Endothelial cell of hepatic sinusoid (primary cell): Measurements from ENCODE around the gene CFAP46.
"Not testable (repeated sequence)": the region's sequence is repeated elsewhere in the genome, so short reads cannot be mapped to it uniquely, and the experiment has no call there.

Source experiments
- in situ Hi-C: cut with HindIII; loops from 2 replicates; pipeline ENCODE4 v1.10.0; 2017; ENCODE audit warnings: low sequenced_read_pairs

Gene CFAP46

DNA sequence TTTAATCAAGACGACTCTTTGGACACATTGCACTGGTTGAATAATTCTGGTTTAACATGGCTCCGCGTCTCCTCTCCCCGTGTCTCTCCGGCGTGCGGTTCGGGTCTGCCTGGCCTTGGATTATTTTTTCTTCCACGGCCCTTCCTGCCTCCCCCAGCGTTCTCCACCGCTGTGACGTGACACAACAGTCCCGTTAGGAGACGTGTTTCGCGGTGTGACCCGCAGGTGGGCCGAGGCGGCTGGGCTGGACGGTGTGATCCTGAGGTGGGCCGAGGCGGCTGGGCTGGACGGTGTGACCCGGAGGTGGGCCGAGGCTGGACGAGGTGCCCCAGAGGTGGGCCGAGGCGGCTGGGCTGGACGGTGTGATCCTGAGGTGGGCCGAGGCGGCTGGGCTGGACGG, 144.4 kb downstream of the CFAP46 start:
- in situ Hi-C loops = not testable (repeated sequence)

DNA sequence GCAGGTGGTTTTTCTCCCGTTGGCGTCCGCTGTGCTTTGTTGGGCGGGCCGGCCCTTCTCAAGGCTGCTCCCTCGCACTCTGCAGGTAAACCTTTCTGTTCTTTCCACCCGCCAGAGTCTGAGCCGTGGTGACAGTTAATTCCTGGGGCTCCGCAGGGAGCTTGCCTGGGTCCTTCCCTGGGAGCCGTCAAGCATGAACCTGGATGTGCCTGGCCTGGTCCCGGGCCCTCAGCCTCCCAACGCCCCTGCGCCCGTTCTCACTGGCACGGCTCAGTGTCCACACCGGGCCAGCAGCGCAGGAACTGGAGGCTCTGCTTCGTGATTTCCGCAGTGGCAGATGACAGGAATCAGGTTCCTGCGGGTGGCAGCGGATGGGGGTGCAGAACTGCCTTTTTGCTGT, 145.5 kb downstream of the CFAP46 start:
- in situ Hi-C loops = no loop called here

DNA sequence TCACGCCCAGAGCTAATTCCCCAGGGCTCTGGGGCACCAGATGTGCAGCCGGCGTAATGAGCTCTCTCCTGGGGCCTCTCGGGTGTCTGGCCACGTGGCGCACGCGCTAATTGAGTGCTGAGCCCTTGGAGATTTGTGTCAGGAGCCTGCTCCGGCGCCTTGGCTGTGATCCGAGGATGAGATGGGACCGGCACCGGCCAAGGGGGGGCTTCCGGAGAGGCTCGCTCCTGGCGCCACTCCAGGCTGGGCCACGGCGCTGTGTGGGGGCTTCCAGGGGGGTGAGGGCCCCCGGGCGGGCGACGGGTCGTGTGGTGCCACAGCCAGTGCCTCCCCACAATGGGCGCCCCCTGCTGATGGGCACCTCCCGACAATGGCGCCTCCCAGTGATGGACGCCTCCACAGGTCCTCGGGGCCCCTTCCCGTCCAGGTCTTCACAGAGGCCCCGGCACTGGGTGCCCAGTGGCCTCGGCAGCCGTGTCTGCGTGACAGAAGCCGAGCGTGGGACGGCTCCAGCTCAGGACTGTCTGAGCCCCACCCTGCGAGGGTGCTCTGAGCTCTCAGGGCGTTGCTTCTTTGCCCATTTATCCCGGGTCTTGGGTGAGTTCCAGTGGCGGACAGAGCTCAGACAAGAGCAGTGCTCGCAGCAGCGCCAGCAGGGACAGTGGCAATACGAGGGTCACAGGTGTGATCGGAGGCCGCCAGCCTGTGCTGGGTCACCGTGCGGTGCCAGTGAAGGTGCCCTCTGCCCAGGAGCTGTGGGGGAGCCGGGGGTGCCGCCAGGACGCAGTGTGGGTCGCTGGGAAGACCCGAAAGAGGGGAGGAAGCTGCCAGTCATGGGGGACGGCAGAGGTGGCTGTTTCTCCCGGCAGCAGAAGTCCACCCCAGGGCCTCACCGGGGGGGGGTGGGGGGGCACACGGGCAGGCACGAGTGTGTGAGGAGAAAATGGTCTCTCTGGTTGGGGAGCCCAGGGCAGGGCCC, 148.2 kb downstream of the CFAP46 start:
- in situ Hi-C loops = loop anchor here (5.0 kb wide), 1 partner anchor 102 kb away; no protein-coding TSS in a partner anchor

DNA sequence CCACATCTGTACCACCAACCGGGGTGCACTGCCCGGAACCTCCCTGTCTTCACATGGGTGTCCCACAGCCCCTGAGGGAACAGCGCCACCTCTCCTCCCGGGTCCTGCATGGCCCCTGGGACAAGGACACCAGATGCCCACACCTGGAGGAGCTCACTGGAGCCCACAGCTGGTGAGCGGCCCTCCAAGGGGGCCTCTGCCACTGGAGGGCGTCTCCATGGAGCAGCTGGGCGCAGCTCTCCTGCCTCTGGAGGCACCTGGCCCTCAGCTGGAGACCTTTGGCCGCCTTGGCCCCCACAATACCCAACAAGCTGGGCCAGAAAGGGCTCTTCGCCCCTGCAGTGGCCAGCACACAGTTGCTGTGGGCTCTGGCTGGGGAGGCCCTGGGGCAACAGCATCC, 149.2 kb downstream of the CFAP46 start:
- in situ Hi-C loops = loop anchor here (5.0 kb wide), 1 partner anchor 101 kb away; no protein-coding TSS in a partner anchor

DNA sequence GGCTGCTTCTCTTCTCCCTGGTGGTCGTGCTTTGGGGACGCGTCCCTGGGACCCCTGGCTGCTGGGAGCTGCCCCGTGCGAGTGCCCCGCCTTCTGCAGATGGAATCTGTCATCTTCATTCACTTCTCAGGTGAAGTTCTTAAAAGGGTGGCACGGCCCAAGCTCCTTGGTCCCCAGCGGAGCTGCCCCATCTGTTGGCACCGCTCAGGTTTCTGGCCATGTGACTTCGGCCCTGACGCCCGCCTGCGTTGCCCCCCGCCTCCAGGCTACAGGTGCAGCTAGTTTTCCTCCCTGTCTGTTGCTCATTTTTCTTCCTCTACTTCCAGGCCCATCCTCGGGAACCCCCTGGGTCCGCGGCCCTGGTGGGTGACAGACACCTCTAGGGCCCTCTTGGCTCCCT, 149.6 kb downstream of the CFAP46 start:
- in situ Hi-C loops = loop anchor here (5.0 kb wide), 1 partner anchor 100 kb away; no protein-coding TSS in a partner anchor

DNA sequence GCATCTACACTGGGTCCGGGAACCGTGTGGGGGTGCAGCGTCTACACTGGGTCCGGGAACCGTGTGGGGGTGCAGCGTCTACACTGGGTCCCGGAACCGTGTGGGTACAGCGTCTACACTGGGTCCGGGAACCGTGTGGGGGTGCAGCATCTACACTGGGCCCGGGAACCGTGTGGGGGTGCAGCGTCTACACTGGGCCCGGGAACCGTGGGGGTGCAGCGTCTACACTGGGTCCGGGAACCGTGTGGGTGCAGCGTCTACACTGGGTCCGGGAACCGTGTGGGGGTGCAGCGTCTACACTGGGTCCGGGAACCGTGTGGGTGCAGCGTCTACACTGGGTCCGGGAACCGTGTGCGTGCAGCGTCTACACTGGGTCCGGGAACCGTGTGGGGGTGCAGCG, 150.3 kb downstream of the CFAP46 start:
- in situ Hi-C loops = loop anchor here (5.0 kb wide), 1 partner anchor 100 kb away; no protein-coding TSS in a partner anchor

DNA sequence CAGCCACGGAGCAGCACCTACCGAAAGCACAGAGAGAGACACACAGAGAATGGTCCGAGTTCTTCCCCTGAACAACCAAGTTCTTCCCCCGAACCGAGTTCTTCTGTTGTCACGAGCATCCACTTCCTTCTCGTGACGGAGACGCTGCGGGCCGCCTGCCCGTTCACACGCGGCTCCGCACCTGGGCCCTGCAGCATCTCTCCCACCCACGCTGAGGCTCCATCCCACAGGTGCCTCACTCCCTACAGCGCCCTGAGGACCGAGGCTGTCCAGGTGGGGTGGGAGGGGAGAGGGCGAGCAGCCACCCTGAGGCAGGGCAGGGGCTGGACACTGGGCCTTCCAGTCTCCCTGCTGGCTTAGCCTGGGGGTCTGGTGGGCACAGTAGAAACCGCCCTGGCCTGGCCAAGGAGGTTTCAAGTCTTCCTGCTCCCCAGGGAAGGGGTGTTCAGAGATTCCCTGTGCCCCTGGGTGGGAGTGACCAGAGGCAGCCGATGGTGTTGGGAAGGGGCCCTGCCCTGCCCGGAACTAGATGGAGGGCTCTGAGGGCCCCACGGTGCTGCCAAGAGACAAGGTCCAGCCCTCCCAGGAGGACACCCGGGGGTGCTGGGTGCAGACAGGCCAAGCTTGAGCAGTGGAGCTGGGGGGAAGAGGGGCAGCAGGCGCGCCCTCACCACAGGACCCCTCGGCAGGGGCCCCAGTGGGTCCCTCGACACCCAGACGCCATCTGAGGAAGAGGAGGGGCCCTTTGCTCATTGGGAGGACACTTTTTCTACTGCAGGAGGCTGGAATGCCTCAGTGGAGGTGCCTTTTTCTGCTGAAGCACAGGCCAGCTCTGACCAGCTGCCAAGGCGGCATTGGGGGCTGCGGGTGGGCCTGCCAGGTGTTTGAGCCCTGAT, 151.2 kb downstream of the CFAP46 start:
- in situ Hi-C loops = loop anchor here (5.0 kb wide), 1 partner anchor 99 kb away; no protein-coding TSS in a partner anchor

DNA sequence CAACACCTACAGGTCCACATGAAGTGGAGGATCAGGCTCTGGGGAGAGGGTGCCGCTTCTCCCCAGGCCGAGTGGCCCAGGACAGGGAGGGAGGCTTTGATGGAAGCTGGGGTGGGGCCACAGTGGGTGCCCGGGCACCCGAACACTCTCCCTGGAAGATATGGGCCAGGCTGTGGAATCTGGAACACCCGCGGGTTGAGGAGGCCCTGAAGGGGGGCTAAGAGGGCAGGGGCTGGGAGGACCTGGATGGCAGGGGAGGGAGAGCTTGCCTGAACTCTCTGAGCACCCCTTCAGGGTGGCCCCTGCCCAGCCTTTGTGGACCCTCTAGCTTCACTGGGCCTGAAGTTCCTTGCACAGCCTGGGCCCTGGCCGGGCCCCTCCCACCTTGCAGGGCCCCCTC, 151.9 kb downstream of the CFAP46 start:
- in situ Hi-C loops = loop anchor here (5.0 kb wide), 1 partner anchor 98 kb away; no protein-coding TSS in a partner anchor

DNA sequence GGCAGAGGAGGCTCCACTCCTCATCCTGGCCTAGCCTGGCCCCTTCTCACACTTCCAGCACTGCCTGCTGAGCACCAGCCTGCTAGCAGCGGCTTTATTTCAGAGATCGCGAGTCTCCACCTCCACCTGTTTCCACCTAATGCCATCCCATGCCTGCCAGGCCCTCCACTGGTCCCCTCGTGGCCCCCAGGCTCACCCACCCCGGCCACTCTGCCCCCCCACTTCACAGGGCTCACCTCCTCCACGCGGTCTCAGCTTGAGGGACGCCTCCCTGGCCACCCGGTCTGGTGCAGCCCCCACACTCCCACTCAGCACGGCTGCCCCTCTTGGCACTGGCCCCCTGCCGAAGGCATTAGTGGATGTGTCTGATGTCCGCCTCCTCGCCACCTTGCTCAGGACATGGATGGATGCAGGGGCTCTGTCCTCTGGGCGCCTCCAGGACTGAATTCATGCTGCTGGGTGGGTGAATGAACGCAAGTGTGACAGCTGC, 152.7 kb downstream of the CFAP46 start:
- in situ Hi-C loops = loop anchor here (5.0 kb wide), 1 partner anchor 97 kb away; no protein-coding TSS in a partner anchor

DNA sequence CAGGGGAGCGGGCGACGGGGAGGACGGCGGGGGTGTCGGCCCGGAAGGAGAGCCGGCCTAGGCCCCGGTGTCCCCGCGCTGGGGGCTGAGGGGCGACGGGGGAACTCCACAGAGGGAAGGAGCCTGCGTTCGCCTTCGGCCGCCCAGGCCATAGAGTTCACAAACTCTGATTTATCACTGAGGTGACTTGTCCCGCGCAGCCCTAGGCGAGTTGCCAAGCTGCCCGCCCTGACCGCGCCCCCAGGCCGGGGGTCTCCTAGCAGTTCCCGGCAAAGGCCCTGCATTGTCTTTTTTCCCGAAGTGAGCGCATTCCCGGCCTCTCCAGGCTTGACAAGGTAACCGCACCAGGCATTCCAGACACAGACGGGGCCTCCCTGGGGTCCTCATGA, 153.5 kb downstream of the CFAP46 start:
- in situ Hi-C loops = no loop called here

DNA sequence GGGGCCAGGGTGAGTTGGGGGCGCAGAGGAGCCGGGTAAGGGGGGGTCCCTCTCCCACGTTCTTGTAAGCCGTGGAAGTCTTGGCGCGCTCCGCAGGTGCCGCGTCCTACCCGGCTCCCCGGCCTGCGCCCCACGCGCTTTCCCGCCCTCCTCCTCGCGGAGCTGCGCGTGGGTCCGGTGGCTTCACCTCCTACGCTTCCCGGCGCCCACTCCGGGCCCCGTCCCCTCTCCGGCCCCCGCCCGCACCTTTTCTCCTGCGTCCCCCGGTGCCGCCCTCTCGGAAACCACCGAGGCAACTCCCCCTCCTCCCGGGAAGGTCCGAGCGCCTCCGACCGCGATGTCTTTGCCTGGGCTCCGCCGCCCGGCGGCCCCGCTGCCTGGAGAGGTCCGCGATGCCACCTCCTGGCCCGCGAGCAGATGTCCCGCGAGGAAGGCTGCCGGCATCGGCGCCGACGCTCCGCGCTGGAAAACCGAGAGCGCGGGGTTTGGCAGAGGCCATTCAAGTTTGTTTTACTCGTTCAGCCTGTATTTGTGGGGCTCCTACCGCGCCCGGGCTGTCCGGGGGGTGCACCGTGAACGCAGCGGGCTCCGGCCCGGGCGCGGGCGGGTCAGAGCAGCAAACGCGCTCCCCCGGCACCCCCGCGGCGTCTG, 154.1 kb downstream of the CFAP46 start:
- in situ Hi-C loops = no loop called here

DNA sequence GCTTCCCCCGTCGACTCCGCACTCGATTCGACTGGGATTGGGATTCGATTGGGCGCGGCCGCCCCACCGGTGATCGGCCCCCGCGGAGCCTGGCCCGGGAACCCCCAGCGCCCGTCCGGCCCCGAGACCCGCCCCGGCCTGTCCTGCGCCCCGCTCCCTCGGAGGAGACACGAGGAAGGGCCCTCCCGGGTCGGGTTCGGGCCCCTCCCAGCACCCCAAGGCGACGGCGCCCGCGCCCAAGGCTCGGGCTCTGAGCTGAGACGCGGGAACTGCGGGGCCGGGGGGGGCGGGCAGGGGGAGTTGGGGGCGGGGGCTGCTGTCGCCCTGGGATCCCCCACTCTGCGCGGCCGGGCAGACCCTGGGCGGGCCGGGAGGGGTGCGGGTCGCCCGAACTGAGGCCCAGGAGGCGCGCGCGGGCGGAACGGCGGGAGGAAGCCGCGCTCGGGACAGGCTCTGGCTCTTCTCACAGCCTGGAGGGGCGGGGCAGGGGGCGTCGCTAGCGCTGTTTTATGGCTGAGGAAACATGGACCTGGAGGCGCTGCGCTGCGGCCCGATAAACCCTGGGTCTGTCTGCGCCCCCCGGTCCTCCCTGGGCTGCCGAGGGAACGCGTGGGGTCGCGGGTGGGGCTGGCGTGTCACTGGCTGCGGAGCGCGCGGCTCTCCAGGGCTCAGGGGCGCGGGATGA, 154.7 kb downstream of the CFAP46 start:
- in situ Hi-C loops = no loop called here

DNA sequence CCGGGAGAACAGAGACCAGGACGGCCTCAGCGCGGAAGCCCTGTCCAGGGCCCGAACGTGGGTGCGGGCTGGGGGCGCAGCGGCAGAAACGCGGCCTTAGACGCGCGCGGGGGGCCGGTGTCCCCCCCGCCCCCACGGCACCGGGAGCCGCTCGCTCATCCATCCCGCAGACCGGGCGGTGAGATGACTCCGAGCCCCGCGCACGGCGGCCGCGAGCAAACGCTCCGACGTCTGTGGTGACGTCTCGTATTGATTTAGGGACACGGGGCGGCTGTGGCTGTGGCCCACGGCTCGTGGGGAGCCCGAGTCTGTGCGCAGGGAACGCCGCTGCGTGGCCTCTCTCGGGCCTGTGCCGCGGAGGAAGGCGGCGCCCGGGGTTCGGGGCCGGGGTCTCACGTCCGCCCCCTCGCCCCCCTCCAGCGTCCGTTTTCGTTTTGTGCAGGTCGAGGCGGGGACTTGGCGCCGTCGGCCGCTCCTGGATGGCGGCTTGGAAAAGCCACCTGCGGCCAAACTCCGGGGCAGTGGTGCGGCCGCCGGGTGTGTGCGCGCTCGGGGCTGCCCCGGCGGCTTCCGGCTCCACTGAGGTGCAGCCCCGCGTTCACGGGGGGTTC, 155.4 kb downstream of the CFAP46 start:
- in situ Hi-C loops = no loop called here

DNA sequence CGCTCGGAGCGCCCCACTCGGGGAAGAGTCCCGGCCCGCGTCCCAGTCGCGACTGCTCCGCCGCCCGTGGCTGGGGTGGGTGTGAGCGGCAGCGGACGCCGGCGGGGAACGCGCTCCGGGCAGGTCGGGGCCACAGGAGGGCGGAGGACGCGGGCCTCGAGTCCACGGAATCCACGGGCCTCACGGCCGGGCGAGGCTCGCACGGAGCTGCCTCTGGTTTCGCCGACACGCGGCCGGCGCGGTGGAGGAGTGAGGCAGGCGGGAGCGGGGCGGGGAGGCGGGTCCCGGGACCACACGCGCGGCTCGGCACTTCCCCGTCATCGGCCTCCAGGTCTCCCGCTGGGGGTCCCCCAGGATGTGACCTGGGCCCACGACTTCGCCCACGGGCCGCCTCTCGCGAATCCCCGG, 155.9 kb downstream of the CFAP46 start:
- in situ Hi-C loops = no loop called here

DNA sequence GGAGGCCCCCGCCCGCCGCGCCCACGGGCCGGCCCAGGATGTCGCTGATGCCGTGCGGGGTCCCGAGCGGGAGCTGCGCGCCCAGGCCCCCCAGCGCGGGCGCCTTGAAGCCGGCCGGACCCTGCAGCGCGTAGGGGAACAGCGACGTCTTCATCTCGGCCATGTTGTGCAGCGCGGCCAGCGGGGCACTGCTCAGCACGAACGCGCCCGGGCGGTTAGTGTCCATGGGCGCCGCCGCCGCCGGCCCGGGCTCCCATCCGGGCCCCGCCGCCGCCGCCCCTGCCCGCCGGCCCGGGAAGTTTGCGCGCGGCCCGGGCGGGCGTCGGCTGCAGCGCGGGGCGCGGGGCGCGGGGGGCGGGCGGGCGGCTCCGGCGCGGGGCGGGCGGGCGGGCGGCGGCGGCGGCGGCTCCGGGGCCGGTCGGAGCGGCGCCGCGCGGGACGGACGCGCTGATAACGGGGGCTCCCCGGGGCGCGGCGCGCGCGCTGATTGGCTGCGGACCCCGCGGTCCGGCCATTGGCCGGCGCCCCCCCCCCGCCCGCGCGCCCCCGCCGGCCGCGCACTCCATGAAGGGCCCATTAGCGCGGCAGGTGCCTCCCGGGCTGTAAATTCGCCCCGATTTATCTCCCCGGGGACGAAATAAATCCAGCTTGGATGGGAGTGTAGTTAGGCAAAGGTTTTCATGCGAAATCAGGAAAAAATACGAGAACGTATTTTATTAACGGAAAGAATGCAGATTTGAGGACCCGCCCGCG, 156.5 kb downstream of the CFAP46 start, which contains the start of gene NKX6-2:
Gene NKX6-2, minus strand, starts transcription at position 425 of the 753 bp plus-strand sequence. Its CDS starts 199 bp downstream, at position 226.
- in situ Hi-C loops = no loop called here

DNA sequence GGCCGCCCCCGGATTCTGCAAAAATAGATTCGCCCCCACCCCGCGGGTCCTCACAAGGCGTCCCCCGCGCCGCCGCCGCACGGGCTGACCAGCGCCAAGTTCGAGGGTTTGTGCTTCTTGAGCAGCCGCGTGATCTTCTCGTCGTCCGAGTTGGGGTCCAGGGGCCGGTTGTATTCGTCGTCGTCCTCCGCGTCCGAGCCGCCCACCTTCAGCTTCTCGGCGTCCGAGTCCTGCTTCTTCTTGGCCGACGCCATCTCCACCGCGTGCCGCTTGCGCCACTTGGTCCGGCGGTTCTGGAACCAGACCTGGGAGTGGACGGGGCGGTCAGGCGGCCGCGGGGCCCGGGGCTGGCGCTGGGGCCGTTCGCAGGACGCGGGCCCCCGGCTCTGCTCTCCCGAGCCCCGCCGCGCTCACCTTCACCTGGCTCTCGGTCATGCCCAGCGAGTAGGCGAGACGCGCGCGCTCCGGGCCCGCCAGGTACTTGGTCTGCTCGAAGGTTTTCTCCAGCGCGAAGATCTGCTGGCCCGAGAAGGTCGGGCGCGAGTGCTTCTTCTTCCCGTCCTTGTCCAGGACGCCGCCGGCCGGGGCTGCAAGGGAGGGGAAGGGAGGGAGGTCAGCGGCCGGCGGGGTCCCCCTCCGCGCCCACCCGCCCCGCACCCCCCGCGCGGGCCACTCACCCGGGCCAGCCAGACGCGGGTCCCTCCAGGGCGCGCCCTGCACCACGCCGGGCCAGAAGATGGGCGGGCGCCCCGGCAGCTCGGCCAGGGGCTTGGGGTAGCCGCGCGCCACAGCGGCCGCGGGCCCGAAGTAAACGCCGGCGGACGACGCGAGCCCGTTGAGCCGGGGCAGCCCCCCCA, 157.3 kb downstream of the CFAP46 start:
- in situ Hi-C loops = no loop called here

DNA sequence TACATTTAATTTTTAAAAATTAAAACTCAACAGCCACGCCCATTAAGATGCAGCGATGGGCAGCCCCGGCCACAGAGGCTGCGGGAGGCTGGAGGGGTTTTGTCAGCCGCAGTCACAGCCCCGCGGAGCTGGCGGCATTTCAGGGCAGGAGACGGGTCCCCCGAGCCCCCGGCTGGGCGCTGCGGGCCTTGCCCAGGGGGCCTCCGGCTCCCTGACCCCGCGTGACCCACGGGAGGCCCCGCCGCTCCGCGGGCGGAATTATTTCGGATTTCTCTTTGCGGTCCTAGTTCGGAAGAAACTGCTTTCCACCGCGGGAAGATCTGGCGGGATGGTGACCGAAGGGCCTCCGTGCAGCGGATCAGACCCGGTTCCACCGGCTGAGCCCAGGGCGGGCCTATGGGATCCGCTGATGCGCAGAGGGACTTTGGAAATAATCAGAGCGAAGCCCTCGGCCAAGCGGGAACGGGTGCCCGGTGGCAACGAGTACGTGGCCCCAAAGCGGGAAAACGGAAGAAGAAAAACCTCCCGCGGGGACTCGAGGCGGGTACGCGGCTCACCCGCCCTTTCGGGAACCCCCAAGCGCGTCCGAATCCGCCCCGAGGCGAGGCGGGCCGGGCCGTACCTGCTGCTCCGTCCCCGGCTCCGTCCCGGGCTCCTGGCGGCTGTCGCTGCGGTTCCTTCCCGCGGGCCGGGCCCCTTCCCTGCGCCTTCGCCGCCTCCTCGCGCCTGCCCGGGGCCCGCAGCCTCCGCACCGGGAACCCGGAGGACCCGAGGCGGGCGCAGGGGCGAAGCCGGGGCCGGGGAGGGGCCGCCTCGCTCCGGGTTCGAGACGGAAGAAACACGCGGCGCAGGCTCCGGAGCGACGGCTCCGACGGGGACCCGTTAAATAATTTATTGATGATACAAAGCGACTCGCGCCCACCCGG, 158.2 kb downstream of the CFAP46 start:
- in situ Hi-C loops = no loop called here
